CD4-positive, alpha-beta T cell treated with Interleukin-6 at 100 ng/mL for 8 hours (primary cell): ENCODE results near the gene NKD1.
A peak's percentile ranks its signal among the peaks of the same experiment; 100 is the strongest.

Experiments
- DNase-seq: peaks from one replicate; pipeline ENCODE4 v3.0.0-alpha.2; 2020; ENCODE audit warnings: mixed read lengths, low spot score

The NKD1 gene

DNA sequence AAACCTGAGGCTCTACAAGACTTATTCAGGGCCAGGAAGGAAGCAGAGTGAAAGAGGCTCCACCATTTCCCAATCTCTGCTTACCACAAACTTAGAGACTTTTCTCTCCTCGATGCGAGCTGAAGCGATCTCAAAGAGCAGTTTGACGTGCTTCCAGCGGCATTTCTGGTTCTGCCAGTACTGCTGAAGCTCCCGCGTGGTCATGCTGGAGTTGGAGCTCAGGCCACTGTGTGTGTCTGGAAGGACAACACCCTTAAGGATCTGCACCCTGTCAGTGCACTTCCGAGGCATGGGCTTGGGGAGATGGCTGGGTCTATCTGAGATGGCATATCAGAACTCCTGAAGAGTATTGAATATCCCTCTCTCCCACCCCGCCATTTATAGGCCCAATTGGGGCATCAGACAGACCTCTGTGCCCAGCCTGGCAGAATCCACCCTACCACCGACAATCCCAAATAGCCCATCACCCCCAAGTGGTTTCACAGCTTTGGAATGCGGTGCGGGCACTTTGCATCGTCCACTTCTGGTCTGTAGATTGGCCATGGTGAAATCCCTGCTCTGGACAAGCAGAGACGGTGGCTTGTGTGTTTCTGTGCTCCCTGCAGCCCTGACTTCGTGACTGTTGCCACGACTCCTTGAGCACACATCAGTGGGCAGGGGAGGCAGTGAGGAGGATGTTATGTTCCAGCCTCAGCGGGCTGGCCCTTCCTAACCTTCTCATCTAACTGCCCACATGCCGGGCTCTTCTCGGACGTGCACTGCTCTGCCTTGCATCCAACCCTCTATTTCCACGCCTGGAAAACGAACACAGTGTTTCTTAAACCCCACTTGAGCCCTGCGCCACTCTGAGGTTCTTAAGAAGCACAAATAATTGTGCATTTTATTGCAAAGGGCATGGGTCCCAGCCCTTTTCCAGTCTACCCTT is 127.8 kb downstream of the NKD1 start:
- DNase-seq = no peak

DNA sequence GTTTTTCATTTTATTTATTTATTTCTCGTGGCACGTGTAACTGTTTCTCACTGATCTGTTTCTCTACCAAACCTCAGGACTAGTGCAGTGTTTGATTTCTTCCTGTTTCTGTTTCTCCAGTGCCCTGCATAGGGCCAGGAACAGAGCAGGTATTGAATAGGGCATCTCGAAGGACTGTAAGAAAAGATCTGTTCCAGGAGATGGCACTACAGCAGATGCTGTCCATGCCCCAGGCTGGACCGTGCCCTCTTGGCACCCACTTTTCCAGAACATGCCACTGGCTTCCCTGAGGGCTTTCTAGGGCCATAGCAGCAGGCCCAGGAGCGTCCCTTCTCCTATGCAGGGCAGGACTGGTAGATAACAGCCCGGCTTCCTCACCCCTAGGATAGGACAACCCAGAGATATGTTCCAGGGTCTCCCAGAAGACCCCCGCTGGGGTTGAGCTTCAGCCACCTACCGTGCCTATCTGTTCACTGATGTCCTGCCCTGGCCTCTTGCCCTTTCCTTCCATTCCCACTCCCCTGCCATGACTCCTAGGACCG is 128.6 kb downstream of the NKD1 start:
- no peak for DNase-seq

DNA sequence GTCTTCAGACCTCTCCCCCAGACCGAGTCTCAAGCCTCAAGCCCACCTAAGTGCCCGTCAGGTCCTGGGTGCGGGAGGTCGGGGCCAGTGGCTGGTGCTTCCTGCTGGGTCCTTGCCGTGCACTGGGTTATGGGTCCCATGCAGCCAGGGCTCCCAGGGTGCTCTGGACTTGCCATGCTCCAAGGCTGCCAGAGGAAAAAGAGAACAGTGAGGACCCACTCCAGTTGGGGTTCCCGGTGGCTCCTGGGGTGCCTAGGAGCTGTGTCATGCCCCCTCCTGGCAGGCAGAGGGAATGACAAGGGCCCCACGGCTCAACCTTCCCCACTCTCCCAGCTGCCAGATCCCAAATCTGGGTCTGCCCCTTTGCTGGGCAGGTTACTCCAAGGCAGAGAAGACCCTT is 129.2 kb downstream of the NKD1 start:
- no peak for DNase-seq

DNA sequence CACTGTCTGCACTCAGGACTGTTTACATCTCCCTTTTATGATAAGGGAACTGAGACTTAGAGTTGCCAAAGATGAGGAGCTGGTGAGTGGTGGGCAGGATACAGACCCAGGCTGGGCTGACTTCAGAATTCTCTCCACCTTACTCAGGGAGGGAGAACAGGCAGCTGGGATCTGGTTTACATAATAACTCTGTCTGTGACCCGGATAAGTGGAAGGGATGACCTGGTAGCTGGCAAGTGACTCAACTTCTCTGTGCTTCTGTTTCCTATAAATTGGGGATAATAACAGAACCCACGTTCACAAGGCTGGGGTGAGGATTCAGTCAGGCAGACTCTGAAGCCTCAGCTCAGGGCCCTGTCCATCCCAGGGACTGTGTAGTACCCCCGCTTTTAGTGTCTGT is 130.3 kb downstream of the NKD1 start:
- no peak for DNase-seq

DNA sequence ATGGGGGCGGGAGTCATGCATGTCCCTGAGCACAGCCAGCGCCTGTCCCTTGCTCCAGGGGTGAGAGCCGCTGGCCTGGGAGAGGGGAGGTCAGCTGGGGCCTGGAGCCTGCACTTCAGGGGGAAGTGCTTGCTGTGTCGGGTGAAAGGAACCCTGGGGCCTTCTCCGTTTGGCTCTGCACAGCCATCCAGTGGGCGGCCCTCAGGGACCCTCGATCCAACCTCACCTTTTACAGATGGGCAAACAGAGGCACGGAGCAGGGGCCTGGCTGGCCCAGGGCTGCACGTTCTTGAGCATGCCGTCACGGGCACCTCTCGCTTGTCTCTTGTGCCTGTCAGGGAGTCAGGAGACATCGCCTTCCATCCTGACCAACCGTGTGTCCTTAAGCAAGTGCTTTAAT is 131.1 kb downstream of the NKD1 start:
- no peak for DNase-seq

DNA sequence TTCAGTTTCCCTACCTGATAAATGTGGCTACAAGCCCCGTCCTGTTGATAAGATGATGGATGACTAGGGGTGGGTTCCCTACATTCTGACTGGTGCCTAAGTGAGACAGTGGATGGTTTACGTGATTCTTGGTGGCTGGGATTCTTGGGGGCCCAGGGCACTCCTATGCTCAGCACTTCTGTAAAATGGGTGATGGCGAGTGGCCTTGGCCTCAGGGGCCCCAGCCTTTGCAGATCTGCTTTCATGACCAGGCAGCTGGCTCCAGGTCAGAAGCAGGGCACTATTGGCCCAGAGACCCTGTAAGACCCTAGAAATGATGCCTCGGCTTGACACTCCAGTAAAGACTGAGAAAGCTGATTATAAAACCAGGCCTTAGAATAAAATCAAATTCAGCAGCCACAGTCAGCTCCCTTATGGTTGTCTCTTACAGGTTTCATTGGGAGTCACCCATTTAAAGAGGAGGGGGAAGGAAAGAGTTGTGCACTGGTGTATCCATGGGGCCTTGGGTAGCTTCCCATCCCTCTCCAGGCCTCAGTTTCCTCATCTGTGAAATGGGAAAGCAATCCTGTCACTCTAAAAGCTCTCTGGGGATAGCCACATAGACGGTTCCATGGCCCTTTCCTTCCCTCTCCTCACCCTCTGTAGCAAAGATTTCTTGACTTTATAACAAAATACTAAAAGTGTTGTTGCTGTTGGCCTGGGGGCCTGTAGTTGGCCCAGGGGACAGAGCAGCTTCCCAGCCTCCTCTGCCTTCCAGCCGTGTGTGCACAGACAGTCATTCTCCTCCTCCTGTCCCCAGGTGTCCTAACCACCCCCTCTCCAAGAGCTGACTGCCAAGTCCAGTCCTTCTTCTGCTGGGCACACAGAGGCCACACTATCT is 131.7 kb downstream of the NKD1 start:
- DNase-seq = no peak

DNA sequence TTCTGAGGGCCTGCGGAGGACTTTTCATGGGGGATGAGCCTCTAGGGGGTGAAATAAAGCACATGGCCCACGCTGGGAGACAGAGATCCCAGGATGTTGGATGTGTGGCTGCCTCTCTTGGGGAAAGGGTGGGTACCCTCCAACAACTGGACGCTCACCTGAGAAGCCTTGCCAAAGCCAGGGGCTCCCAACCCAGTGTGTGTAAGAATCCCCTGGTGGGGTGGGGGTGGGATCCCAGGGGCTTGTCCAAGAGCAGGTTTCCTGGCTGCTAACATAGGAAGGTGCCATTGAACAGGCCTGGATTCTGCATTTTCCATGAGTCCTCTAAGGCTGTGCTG is 132.3 kb downstream of the NKD1 start:
- DNase-seq = no peak

DNA sequence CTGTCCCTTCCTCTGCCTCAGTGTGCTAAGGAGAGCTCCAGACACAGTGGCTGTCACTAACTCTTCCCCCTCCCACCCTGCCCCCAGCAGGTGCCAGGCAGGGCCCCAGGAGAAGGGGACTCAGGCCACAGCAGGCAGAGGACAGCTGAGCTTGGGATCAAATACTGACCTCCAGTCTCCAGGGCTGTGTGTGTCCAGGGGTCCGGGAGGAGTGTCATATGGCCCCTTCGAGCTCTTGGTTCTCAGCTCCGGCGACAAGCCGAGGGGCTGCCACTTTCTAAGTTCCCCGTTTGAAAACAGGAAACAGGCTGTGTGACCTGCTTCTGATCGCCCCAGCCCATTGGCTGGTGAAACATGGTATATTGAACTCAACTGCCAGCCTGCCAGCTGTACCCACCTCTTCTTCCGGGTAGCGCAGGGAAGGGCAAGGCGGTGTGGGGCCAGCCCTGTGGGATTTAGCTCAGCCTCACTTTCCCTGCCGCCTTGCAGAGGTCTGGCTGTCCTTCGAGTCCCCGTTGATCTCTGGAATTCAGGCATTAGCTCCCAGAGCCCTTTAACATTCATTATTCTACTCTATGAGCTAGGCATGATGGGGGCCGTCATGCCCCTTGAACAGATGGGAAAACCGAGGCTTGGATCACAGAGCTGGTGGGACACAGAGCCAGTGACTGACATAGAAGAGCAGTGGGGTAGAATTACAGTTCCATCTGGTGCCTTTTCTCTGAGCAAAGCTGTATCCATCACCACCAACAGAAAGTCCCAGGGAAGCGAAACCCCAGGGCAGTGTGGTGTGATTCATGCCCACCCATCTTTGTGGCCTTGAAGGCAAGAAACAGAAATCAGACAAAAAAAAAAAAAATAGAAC is 133.1 kb downstream of the NKD1 start, which contains the start of gene SNX20:
TSS of gene SNX20 (minus strand) at position 292 of the 865 bp plus-strand sequence. CDS start 3,786 bp downstream, outside the sequence.
- DNase-seq = peak; percentile 82

DNA sequence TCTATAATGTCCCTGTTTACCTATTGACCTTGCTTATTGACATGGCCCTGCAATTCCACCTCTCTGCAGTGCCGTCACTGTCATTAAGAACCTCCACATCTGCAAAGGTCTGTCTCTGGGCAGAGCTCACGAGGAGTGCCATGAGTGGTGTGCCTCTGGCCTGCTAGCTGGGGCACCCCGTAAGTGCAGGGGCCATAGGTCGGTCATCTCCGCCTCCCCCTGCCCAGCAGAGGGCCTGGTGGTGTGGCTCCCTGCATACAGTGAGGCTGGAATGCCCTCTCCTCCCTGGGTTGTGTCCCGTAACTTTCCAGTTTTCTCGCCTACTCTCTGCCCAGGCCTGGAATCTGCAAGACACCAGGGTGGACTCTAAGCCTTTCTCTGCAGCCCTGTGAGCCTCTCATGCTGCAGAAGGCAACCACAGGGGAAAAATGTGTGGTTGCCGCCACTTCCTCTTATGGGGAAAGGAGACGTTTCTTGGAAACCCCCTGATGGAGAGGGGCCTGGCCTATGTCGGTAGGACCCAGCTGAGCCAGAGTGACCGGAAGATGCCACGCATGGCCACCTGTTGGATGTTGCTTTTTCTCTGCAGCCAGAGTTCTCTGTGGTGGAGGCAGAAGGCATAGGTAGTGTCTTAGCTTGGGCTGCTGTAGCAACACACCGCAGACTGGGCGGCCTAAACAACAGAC is 135.6 kb downstream of the NKD1 start:
- DNase-seq = peak; percentile 72

DNA sequence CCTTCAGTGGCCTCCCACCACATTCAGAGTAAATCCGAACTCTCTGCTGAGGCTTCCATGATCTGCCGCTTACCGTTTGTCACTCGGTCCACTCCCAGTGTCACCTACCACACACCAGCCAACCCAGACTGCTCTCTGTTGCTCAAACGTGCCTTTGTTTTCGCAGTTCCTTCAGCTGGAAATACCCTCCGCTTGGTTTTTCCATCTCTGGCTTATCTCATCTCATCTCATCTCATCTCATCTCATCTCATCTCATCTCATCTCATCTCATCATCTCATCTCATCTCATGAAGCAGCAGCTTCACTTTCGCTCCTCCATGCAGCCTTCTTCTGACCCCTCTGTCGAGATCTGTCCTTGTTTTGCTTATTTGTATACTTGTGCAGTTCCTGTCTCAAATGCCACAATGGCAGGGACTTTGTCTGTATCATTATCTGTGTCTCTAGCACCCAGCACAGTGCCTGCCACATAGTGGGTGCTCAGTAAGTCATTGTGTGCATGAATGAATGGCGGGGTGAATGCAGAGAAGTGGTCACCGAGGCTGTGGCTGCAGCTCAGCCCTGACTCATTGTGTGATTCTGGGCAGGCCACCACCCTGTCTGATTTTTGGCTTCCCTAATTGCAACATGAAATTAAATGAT is 136.7 kb downstream of the NKD1 start:
- peak; percentile 31 for DNase-seq

DNA sequence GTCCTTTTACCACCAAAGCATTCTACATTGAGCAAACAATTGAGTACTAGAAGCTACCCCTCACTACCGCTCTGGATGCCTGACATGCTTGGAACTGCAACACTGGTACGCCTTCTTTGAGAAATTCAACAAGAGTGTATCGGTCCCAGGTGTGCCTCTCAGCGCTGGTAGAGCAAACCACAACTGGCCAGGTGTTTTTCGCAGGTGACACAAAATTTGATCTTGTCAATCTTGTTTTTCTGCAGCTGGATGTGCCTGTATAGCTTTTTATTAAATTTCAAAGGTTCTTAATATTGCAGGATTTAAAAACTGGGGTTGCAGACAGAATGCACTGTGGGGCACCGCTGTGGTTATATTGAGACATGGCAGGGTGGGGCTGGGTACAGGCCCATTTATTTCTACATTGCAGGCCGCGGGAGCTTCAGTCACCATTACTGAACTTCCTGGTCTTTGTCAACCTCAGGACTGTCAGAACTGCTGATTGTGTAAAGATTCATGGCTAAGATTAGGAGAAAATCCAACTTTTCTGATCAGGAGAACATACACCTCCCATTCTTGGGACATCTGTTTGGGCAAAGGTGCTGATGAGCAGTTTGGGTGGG is 137.4 kb downstream of the NKD1 start:
- peak; percentile 23 for DNase-seq

DNA sequence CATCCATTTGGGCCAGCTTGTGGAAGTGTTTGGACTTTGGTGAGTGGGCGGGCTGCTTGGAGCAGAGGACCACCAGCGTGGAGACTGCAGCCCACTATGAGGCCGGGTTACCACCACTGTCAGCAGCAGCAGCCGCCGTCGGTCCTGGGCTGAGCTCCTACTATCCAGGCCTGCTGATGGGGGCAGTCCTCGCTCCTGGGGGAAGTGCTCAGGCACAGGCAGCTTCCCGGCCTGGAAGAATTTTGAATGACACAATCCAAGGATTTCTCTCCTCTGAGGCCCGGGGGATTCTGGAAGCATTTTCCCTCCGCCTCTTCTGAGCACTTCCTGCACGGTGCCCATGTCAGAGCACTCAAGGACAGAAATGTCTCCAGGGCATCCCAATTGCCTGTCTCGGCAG is 139.9 kb downstream of the NKD1 start:
- no peak for DNase-seq

DNA sequence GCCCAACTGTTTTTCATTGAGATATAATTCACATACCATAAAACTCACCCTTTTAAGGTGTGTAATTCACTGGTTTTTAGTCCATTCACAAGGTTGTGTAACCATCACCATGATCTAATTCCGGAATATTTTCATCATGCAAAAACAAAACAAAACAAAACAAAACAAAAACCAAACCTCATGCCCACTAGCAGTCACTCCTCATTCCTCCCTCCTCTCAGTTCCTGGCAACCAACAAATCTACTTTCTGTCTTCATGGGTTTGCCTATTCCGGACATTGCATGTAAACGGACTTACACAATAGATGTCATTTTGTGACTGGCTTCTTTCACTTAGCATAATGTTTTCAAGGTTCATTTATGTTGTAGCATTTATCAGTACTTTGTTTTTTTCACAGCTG is 140.7 kb downstream of the NKD1 start:
- DNase-seq = no peak

DNA sequence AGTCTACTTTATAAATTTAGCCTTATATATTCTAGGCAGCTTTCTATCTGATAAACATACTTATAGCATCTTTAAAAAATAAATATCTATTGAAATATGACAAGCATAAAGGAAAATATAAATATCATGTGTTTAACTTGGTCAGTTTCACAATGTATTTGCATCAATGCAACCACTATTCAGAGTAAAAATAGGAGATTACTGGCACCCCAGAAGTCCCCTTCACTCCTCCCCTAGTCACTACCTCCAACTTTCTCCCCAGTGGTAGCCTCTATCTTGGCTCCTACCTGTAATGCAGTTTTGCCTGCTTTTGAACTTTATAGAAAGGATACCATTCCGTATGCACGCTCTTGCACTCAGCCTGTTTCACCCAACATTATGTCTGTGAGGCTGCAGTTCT is 142.0 kb downstream of the NKD1 start:
- no peak for DNase-seq

DNA sequence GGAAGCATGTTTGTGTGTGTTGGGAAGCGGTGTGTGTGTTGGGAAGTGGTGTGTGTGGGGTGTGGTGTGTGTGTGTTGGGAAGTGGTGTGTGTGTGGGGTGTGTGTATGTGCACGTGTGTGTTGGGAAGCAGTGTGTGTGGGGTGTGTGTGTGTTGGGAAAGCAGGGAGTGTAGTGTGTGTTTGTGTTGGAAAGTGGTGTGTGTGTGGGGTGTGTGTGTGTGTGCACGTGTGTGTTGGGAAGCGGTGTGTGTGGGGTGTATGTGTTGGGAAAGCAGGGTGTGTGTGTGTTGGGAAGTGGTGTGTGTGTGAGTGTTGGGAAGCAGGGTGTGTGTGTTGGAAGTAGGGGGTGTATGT is 144.4 kb downstream of the NKD1 start:
- DNase-seq = no peak

DNA sequence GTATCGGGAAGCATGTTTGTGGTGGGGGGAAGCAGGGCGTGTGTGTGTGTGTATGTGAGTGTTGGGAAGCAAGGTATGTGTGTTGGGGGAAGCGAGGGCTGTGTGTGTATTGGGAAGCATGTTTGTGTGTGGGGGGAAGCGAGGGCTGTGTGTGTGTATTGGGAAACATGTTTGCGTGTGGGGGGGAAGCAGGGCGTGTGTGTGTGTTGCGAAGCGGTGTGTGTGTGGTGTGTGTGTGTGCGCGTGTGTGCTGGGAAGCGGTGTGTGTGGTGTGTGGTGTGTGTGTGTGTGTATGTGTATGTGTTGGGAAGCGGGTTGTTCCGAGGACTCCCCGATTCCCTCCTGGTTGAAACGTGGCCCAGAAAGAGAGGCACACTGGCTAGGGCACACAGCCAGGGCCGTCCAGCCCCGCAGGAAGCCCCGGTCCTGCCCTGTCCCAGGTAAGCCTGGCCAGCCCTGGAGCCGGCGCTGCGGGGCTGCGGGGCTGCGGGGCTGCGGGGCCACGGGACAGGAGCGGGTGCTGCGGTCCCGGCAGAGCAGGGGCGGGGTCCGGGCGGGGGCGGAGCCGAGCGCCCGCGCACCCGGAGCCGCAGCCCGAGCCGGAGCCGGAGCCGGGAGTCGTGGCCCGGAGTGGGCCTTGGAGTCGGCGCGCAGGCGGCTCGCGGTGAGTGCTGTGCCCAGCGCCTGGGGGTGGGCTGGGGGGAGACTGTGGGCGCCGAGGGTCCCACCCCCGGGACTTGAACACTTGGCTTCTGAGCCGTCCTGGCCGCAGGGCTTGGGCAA is 145.0 kb downstream of the NKD1 start, which contains the start of gene NOD2:
TSS of gene NOD2 (plus strand) at position 608 of the 783 bp plus-strand sequence. CDS start 5,890 bp downstream, outside the sequence.
- peak; percentile 19 for DNase-seq

DNA sequence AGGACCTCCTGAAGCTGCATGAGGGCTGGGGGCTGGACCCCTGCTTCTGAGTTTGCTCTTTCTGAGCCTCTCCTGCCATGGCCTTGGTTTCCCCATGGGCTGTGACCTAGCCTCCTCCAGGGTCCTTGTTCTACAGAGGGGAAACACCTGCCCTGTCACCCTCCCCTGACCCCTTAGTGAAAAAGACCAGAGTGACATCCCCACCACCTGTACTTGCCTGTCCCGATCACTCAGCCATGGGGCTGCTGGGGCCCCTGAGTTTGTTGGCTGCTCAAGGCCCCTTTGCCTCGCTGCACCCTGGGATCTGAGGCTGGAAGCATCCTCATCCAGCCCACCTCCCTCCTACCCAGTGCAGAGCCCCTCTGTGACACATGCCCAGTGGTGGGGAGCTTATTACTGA is 146.0 kb downstream of the NKD1 start:
- DNase-seq = no peak

DNA sequence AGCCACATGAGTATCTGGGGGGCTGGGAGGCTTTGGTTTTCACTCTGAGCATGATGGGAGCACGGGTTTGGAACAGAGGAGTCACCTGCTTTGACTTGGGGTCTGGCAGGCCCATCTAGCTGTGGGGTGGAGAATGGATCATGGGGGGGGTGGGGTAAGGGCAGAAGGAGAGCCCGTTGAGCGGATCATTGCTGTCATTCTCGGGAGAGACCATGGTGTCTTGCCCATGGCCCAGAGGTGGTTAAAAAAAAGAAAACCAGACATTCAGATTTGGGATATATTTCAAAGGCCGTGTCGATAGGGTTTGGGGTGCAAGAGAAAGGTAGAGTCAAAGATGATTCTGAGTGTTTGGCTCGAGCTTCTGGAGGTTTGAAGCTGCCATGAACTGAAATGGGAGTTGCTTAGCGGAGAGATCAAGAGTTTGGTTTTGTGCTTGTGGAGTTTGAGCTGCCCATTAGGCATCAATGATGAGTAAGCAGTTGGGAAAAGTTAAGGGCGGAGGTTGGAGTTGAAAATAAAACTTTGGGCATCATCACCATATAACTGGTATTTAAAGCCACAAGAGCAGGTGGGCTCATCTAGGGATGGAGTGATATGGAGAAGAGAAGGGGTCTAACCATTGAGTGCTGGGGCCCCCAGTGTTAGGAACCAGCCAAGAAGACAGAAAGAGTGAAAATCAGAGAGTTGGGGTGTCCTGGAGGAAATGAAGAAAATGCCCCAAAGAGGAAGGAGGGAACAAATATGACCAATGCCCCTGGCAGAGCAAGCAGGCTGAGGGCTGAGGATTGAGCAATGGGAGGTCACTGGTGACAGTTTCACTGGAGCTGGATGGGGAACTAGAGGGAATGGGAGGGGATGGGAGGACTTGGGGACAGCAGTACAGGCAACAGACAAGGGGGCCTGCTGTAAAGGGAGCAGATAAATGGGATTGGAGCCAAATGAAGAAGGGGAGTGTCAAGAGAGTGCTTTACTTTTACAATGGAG is 147.1 kb downstream of the NKD1 start:
- DNase-seq = no peak
